Calu3 (cell line): ENCODE data around the gene AXIN2. TPM values are rescaled to one million over a fixed set of nuclear protein-coding genes. Genes with fewer than 3 reads are reported as not detected.

ENCODE experiments used
- BruUV-seq: library from RNA; stranded (reverse); fragments of 400-500 nt; replicated peaks from 2 replicates; lab custom pipeline; 2021; lab: Mats Ljungman, UMichigan
- CTCF ChIA-PET: fragments of 300-600 bp; sonication (Branson Sonifier 250); formaldehyde crosslinking; loops from one replicate; lab custom pipeline; 2022; ENCODE audit warnings: antibody characterized with exemption; lab: Charles Lee
- DNase-seq: peaks from one replicate; pipeline ENCODE4 v3.0.0; 2022
- H3K27ac Mint-ChIP-seq: one replicate; pipeline ENCODE4 v1.8.0; 2022; ENCODE audit warnings: mixed read lengths; ENCODE audit not compliant: unreplicated experiment
- H3K27me3 Mint-ChIP-seq: one replicate; pipeline ENCODE4 v1.8.0; 2022; ENCODE audit warnings: mixed read lengths; ENCODE audit not compliant: unreplicated experiment
- H3K36me3 Mint-ChIP-seq: one replicate; pipeline ENCODE4 v1.8.0; 2022; ENCODE audit warnings: mild to moderate bottlenecking, moderate library complexity, mixed read lengths; ENCODE audit not compliant: insufficient read depth, unreplicated experiment
- H3K4me1 Mint-ChIP-seq: one replicate; pipeline ENCODE4 v1.8.0; 2022; ENCODE audit warnings: mild to moderate bottlenecking, low read depth, mixed read lengths; ENCODE audit not compliant: unreplicated experiment
- H3K4me3 Mint-ChIP-seq: one replicate; pipeline ENCODE4 v1.8.0; 2022; ENCODE audit warnings: mild to moderate bottlenecking, low read depth, moderate library complexity, mixed read lengths; ENCODE audit not compliant: unreplicated experiment
- H3K9me3 Mint-ChIP-seq: one replicate; pipeline ENCODE4 v1.8.0; 2022; ENCODE audit warnings: low read depth, mixed read lengths; ENCODE audit not compliant: unreplicated experiment
- CTCF ChIP-seq: fragments of 200-600 bp; IDR thresholded peaks from one replicate; pipeline ENCODE4 v1.8.0; 2022; ENCODE audit warnings: antibody characterized with exemption; ENCODE audit not compliant: unreplicated experiment
- intact Hi-C: fragments of 100-400 bp; cut with micrococcal nuclease; formaldehyde crosslinking; loops from one replicate; pipeline ENCODE4 v1.10.0; 2022; ENCODE audit not compliant: unreplicated experiment
- total RNA-seq: library from RNA; stranded (reverse); gene quantifications from 2 replicates; pipeline ENCODE4 v1.2.3, GENCODE V29; 2022

The AXIN2 gene
- total RNA-seq, 1 experiment from 2014 or later: 0.45 TPM

- no peak overlapping the region for H3K27ac Mint-ChIP-seq
- no peak for TF ChIP-seq CTCF
- CTCF ChIA-PET: no interaction called here
- intact Hi-C loops: no loop called here
- H3K9me3 Mint-ChIP-seq: no peaks in the 10 kb centered on the region
- no peaks in the 10 kb centered on the region for H3K36me3 Mint-ChIP-seq
- H3K4me1 Mint-ChIP-seq: no peaks in the 10 kb centered on the region
- H3K27me3 Mint-ChIP-seq: peaks cover 26% of the 10 kb centered on the region
- BruUV-seq: no TSS peak
- no peak overlapping the region for H3K4me3 Mint-ChIP-seq
- DNase-seq: no peak
Measured at GRCh38 chr17:65542610-65543009, 18.8 kb downstream of the AXIN2 start.

- Mint-ChIP-seq H3K27ac (no peak overlapping the region), H3K36me3 (no peaks in the 10 kb centered on the region), H3K4me1 (no peaks in the 10 kb centered on the region), H3K4me3 (no peak overlapping the region), H3K9me3 (no peaks in the 10 kb centered on the region), H3K27me3 (peaks cover 26% of the 10 kb centered on the region)
- intact Hi-C loops: no loop called here
- TF ChIP-seq CTCF: no peak
- CTCF ChIA-PET: no interaction called here
- no peak for DNase-seq
- BruUV-seq: no TSS peak
Measured at GRCh38 chr17:65542067-65542466, 19.4 kb downstream of the AXIN2 start.

- Mint-ChIP-seq H3K4me1 (no peaks in the 10 kb centered on the region), H3K36me3 (no peaks in the 10 kb centered on the region), H3K27ac (no peak overlapping the region), H3K27me3 (peaks cover 26% of the 10 kb centered on the region), H3K9me3 (no peaks in the 10 kb centered on the region), H3K4me3 (no peak overlapping the region)
- no peak for DNase-seq
- BruUV-seq: no TSS peak
- CTCF ChIA-PET: no interaction called here
- no peak for TF ChIP-seq CTCF
- intact Hi-C loops: no loop called here
Measured at GRCh38 chr17:65541453-65541852, 20.0 kb downstream of the AXIN2 start.

- no peak for DNase-seq
- H3K27me3 Mint-ChIP-seq: peaks cover 26% of the 10 kb centered on the region
- BruUV-seq: no TSS peak
- no peaks in the 10 kb centered on the region for H3K9me3 Mint-ChIP-seq
- CTCF ChIA-PET: no interaction called here
- H3K27ac Mint-ChIP-seq: no peak overlapping the region
- intact Hi-C loops: no loop called here
- H3K36me3 Mint-ChIP-seq: no peaks in the 10 kb centered on the region
- no peak overlapping the region for H3K4me3 Mint-ChIP-seq
- TF ChIP-seq CTCF: no peak
- no peaks in the 10 kb centered on the region for H3K4me1 Mint-ChIP-seq
Measured at GRCh38 chr17:65539630-65540266, 21.7 kb downstream of the AXIN2 start.
